Panc1 (cell line): ENCODE measurements around the gene GTF3A. TPM values are rescaled to one million over a fixed set of nuclear protein-coding genes. Genes with fewer than 3 reads are reported as not detected.

Experiments
- ATAC-seq: fragments of 200-7000 bp; cut with Tn5 transposase; 2 replicates; pipeline ENCODE4 v1.9.1; 2020; ENCODE audit warnings: mild to moderate bottlenecking, moderate library complexity
- BruUV-seq: library from RNA; stranded (reverse); fragments of 400-500 nt; replicated peaks from 2 replicates; lab custom pipeline; 2021; lab: Mats Ljungman, UMichigan
- CTCF ChIA-PET: fragments of 300-600 bp; sonication (Branson Sonifier 250); formaldehyde crosslinking; loops from one replicate; lab custom pipeline; 2022; ENCODE audit warnings: antibody characterized with exemption; lab: Charles Lee
- POLR2A ChIA-PET: fragments of 300-600 bp; sonication (Branson Sonifier 250); formaldehyde crosslinking; loops from one replicate; lab custom pipeline; 2022; ENCODE audit warnings: antibody characterized with exemption; lab: Charles Lee
- DNase-seq: peaks from one replicate; pipeline ENCODE4 v3.0.0-alpha.2; 2010; ENCODE audit warnings: low read depth, low spot score
- H3K27ac ChIP-seq: 2 replicates; pipeline ENCODE4 v1.5.1; 2011; ENCODE audit warnings: mild to moderate bottlenecking, low read length, inconsistent platforms
- H3K27me3 ChIP-seq: fragments of 200-500 bp; sonication (Bioruptor generic); 2 replicates; pipeline ENCODE4 v1.6.0; 2014; ENCODE audit warnings: low read length, inconsistent platforms; ENCODE audit not compliant: control insufficient read depth, insufficient read depth
- H3K36me3 ChIP-seq: fragments of 200-500 bp; sonication (Bioruptor generic); 2 replicates; pipeline ENCODE4 v1.5.1; 2014; ENCODE audit warnings: inconsistent platforms, mild to moderate bottlenecking, low read length, moderate library complexity; ENCODE audit not compliant: control insufficient read depth, insufficient read depth
- H3K4me1 ChIP-seq: 2 replicates; pipeline ENCODE4 v1.5.1; 2011; ENCODE audit warnings: inconsistent platforms, mild to moderate bottlenecking, low read length, moderate library complexity; ENCODE audit not compliant: control insufficient read depth, insufficient read depth
- H3K4me3 ChIP-seq, 2 experiments: 2 replicates each; pipeline ENCODE4 v1.5.1; 2011 to 2012; ENCODE audit warnings: low read depth in 2 of 2, low read length in 2 of 2, mild to moderate bottlenecking in 2 of 2, inconsistent platforms in 1 of 2, moderate library complexity in 1 of 2
- H3K9me3 ChIP-seq: fragments of 200-500 bp; sonication (Bioruptor generic); 2 replicates; pipeline ENCODE4 v1.5.1; 2014; ENCODE audit warnings: low read depth, mild to moderate bottlenecking, inconsistent platforms, low read length, moderate library complexity; ENCODE audit not compliant: control insufficient read depth, insufficient read depth
- CTCF ChIP-seq: fragments of 450-650 bp; IDR thresholded peaks from 2 replicates; pipeline ENCODE4 v1.5.1; 2017; ENCODE audit warnings: mild to moderate bottlenecking
- POLR2AphosphoS5 ChIP-seq: IDR thresholded peaks from 2 replicates; pipeline ENCODE4 v1.6.1; 2012; ENCODE audit warnings: mild to moderate bottlenecking, low read depth, low read length, moderate library complexity
- REST ChIP-seq, 2 experiments: IDR thresholded peaks; 2 replicates each; pipeline ENCODE4 v1.6.1; 2011 to 2012; ENCODE audit warnings: low read depth in 2 of 2, control low read depth in 1 of 2, low read length in 1 of 2, mild to moderate bottlenecking in 1 of 2, moderate library complexity in 1 of 2; ENCODE audit not compliant: insufficient read depth in 1 of 2
- SIN3A ChIP-seq: IDR thresholded peaks from 2 replicates; pipeline ENCODE4 v1.6.1; 2012; ENCODE audit warnings: low read depth, mild to moderate bottlenecking, low read length, moderate library complexity, borderline replicate concordance; ENCODE audit not compliant: insufficient read depth
- TCF7L2 ChIP-seq: IDR thresholded peaks from 2 replicates; pipeline ENCODE4 v1.6.1; 2011; ENCODE audit warnings: mild to moderate bottlenecking, low read depth, low read length, inconsistent platforms
- in situ Hi-C: cut with HindIII; loops from 2 replicates; pipeline ENCODE4 v1.10.0; 2016; ENCODE audit warnings: low sequenced_read_pairs, low pct_unique_long_range_greater_than_20kb
- intact Hi-C: fragments of 100-400 bp; cut with micrococcal nuclease; formaldehyde crosslinking; loops from one replicate; pipeline ENCODE4 v1.10.0; 2022; ENCODE audit not compliant: unreplicated experiment
- total RNA-seq: library from RNA; stranded (reverse); gene quantifications from one replicate; pipeline ENCODE4 v1.2.1, GENCODE V29; 2021; ENCODE audit not compliant: unreplicated experiment

The GTF3A gene
- total RNA-seq, 1 experiment from 2014 or later, result 111 TPM

- Histone ChIP-seq H3K27ac (no peak overlapping the region), H3K36me3 (no peaks in the 10 kb centered on the region), H3K9me3 (no peaks in the 10 kb centered on the region), H3K27me3 (no peaks in the 10 kb centered on the region), H3K4me1 (no peaks in the 10 kb centered on the region), H3K4me3 (no peak overlapping the region)
- ATAC-seq (no peak), DNase-seq (no peak)
- CTCF ChIA-PET, result no interaction called here
- TF ChIP-seq CTCF (no peak), SIN3A (no peak)
- intact Hi-C loops (no loop called here), in situ Hi-C loops (no loop called here)
- no TSS peak for BruUV-seq
- POLR2A ChIA-PET, result interaction anchor here (0.6 kb wide), 2 partner anchors 12 to 464 kb away, joined by 4 to 5 read pairs; no protein-coding TSS in a partner anchor
Observed at GRCh38 chr13:27393101-27393500, 31.3 kb upstream of the GTF3A start.

GRCh38 chr13:27395007-27395510 is 29.4 kb upstream of the GTF3A start:
- H3K27me3 ChIP-seq, result no peaks in the 10 kb centered on the region
- in situ Hi-C loops (no loop called here), intact Hi-C loops (no loop called here)
- ChIA-PET CTCF (no interaction called here), POLR2A (no interaction called here)
- ATAC-seq, result no peak
- DNase-seq, result no peak
- H3K27ac ChIP-seq, result no peak overlapping the region
- BruUV-seq, result no TSS peak
- H3K4me3 ChIP-seq, result no peak overlapping the region
- TF ChIP-seq POLR2AphosphoS5 (no peak), CTCF (no peak), SIN3A (no peak), REST (IDR thresholded peaks at IDR 0.05; ENCODE audit: insufficient read depth in 1 of 2, low read depth in 2 of 2, low read length in 1 of 2) (no peak), TCF7L2 (no peak)
- no peaks in the 10 kb centered on the region for H3K36me3 ChIP-seq
- H3K4me1 ChIP-seq, result no peaks in the 10 kb centered on the region
- no peaks in the 10 kb centered on the region for H3K9me3 ChIP-seq
